GM18867 (cell line): ENCODE measurements around the gene BTRC.

Experiments used
- ATAC-seq: cut with Tn5 transposase; IDR thresholded peaks from one replicate; pipeline ENCODE4 v1.9.1; 2021; ENCODE audit warnings: mild to moderate bottlenecking, moderate library complexity; ENCODE audit not compliant: unreplicated experiment

The BTRC gene

GRCh38 chr10:101476383-101476782 is 122.4 kb downstream of the BTRC start:
- ATAC-seq: no peak

DNA sequence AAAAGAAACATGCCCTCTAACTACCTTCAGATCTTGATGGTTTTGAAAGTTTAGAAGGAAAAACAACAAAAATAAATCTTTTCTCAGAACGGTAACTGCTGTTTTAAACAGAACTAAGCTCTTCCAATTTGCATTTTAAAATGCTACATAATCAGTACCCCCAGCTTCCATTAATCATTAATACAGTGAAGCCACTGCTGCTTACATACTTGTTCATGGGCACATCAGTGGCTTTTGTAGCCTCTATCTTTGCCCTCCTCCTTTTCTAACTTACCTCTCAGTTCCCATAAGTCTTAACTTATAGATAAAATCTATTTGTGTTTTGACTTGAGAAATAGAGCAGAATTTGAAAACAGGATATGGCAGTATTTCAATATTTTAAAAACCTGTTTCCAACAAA is 125.0 kb downstream of the BTRC start:
- no peak for ATAC-seq

- ATAC-seq: no peak
Observed at GRCh38 chr10:101481256-101481655, 127.3 kb downstream of the BTRC start.

DNA sequence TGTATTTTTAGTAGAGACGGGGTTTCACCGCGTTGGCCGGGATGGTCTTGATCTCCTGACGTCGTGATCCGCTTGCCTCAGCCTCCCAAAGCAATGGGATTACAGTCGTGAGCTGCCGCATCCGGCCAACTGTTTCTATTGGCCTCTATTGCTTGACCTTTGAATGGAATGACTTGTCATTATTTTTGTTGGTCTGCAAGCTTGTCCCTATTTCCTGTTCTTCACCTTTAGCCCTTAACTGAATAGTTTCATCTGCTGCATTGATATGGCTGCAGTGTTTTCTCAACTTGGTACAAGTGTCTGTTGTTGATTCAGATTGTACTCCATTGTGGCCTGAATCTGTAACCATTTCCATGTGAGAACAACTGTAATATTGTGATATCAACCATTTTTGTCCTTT is 128.6 kb downstream of the BTRC start:
- no peak for ATAC-seq

- ATAC-seq: no peak
Observed at GRCh38 chr10:101484175-101484745, 130.3 kb downstream of the BTRC start.

GRCh38 chr10:101485207-101485606 is 131.2 kb downstream of the BTRC start:
- ATAC-seq: no peak

DNA sequence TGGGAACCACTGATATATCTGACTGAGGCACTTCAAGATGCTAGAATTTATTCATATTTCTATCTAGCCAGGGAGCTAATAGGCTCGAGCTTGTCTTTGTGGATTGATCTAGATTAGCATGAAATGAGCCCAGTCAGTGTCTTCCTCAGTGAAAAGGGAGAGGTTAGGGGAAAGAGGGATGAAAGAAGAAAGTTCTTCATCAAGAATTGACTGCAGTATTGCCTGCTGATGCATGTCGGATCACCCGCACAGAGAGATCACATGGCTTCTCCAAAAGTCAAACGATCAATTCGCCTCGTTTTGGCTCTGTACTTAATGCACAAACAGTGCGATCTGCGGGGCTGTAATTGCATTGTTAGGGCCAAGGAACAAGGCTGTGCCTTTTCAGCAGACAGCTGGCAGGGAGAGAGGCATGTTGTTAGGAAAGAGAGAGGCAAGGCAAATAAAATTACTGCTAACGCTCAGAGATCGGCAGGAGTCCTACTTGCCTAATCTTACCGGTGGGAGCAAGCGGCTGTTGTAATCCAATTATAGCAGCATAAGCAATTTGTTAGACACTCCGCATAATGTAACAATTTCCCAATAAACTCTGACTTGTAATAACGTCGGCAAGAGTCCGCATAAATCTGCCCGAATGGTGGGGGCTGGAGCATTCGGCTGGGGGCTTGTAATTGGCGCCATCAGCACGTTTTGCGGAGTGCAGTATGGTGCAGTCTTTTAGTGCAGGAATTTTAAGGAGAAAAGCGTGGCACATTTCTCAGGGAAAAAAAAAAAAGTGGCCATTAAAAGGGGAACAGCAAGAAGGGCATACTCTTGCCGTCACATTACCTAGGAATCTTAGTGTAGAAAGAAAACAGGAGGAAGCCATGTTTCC is 132.0 kb downstream of the BTRC start:
- no peak for ATAC-seq

GRCh38 chr10:101487399-101487798 is 133.4 kb downstream of the BTRC start:
- ATAC-seq: no peak

DNA sequence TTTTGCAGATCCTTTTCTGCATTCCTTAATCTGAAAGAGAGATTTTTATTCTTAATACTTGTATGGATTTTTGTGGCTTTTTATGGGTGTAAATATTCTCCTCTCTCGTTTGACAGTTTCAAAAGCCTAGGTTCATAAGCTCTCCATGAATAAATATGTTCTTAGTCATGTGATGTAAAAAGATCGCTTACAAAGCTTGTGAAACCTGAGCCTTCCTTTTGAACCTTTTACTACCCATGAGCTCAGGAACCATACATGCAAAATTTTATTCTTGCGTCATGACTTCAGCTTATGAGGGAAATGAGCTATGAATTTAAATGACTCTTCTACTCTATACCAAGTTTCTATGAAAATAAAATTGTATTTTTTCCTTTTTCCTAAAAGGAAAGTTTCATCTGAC is 135.4 kb downstream of the BTRC start:
- ATAC-seq: no peak

- no peak for ATAC-seq
Observed at GRCh38 chr10:101490026-101490425, 136.1 kb downstream of the BTRC start.

DNA sequence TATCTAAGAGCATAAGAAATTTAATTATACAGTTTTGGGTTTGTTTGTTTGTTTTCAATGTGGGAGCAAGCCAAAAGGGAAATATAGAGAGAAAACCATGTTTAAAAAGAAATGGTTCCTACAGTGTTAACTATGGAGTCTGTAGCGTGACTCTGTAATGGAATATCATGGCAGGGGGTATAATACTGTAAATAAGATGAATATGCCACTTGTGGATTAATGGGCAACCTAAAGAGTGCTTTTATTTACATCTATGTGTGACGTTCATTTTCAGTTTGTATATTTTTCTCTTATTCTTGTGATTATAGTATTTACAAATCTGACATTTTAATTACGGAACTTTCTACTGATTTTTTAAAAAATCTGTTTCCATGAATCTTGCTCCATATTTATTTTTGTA is 138.2 kb downstream of the BTRC start:
- no peak for ATAC-seq

DNA sequence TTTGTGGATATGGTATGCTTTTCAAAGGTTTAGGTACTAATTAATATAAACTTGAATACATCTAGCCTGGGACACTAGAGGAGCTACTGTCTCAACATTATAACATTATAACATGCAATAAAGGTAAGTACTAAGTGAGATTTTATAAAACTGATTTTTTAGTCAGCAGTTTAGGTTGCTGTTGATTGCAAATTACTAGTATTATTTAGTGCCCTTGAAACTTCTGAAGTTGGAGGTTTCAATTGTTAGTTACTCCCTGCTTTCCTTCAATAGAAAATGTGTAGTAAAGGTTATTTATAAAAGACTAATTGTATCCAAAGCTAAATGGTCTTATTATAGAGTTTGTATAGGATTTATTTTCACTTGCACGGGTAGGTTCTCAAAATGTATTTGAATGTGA is 138.8 kb downstream of the BTRC start:
- no peak for ATAC-seq

- no peak for ATAC-seq
Observed at GRCh38 chr10:101493249-101493648, 139.3 kb downstream of the BTRC start.

DNA sequence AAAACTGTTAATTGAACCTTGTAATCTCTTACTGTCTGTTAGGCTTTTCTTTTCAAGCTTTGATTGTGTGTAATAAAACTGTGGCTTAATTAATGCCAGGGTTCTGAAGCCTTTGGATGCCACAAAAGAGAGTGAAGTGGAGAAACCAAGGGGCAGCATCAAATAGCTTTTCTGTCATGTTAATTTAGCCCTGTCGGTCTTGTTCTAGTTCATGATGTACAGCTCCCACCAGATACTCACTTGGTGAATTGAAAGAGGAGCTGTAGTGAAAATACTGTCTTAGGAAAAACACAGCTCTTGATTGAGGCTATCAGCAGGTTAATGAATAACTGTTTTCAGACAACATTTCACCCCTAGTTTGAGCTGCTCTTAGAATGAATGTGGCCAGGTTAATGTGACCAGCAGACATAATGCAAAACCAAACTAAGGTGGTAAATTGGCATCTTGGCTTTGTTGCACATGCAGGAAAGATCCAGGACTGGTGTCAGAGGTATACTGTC is 139.9 kb downstream of the BTRC start:
- no peak for ATAC-seq

DNA sequence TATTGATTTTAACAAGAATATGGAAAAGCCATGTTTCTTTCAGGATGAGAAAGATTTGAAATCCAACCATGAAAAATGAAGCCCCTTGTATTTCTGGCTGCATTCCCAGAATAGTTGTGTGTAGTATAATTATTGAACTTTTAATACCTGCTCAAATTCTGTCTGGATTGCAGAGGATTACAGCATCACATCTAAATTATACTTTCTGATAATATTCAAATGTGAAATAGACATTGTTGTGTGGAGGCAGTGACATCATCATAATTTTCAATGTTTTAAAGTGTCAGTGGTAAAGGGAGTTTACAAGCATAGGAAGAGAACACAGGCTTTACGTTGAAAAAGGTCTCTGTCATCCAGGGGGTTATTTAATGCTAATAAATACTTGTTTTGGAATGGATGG is 140.7 kb downstream of the BTRC start:
- ATAC-seq: no peak

GRCh38 chr10:101495324-101495925 is 141.5 kb downstream of the BTRC start:
- ATAC-seq: no peak

GRCh38 chr10:101504438-101504837 is 150.5 kb downstream of the BTRC start:
- ATAC-seq: no peak

GRCh38 chr10:101506829-101507661 is 153.1 kb downstream of the BTRC start:
- no peak for ATAC-seq

DNA sequence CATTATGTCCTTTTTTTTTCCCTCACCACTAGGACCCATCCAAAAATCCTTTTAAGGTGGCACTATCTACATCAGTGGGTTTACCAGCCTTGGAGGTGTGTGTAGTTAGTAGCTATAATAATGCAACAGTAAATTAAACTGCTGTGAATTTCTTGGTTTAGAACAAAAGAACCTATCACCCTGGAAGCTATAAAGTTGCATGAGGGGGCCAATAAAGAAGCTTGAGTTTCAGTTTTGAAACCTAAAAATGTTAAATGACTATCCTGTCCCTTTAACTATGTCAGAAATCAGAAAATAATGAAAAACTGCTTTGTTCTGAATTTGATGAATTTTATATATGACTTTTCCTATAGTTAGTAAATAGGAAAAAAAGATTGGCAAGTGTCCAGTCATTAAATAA is 153.9 kb downstream of the BTRC start:
- ATAC-seq: no peak

- ATAC-seq: no peak
Observed at GRCh38 chr10:101511938-101512337, 158.0 kb downstream of the BTRC start.

DNA sequence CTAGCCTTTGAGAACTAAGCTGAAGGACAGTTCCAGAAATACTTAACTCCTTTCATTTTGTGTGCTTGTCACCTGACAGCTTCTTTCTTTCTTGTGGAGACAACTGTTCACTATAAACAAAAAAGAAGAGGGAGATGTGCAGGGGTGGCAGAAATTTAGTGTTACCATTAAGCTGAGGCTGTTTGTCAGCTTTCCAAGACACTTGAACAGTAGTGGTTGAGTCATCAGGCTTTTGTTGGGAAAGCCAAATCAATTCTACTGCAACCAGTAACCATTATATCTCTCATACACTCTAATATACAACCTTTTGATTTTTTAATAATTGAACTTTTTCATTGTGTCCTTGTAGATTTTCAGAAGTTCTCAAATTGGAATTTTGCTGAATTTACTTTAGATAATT is 158.8 kb downstream of the BTRC start:
- no peak for ATAC-seq
